Subcutaneous adipose tissue (tissue), 4 donors: ENCODE data around the gene GDF10. TPM values are rescaled to one million over a fixed set of nuclear protein-coding genes. Genes with fewer than 3 reads are reported as not detected.

Source experiments
- CTCF ChIP-seq: fragments of 450-650 bp; IDR thresholded peaks from one replicate; pipeline ENCODE4 v1.5.1; 2016; ENCODE audit warnings: low read depth, mild to moderate bottlenecking, control low read depth, antibody characterized with exemption, moderate library complexity
- total RNA-seq, 4 donors: library from RNA; depleted of rRNA; stranded (reverse); fragments of >200 nt; gene quantifications; one replicate each; pipeline ENCODE4 v1.1.0, GENCODE V29; 2016

GDF10 gene
- total RNA-seq, 4 donors from 2014 or later: 2.9 to 9.7 (median 5.1) TPM

- TF ChIP-seq CTCF: no peak
Observed at GRCh38 chr10:47255866-47256265, 44.1 kb upstream of the GDF10 start.

GRCh38 chr10:47256751-47257336 lies 43.2 kb upstream of the GDF10 start:
- TF ChIP-seq CTCF: no peak

GRCh38 chr10:47257396-47258120 lies 42.4 kb upstream of the GDF10 start:
- TF ChIP-seq CTCF: no peak

- TF ChIP-seq CTCF: no peak
Observed at GRCh38 chr10:47258921-47259320, 41.1 kb upstream of the GDF10 start.

- TF ChIP-seq CTCF: no peak
Observed at GRCh38 chr10:47259466-47259865, 40.5 kb upstream of the GDF10 start.

- TF ChIP-seq CTCF: no peak
Observed at GRCh38 chr10:47260505-47261111, 39.4 kb upstream of the GDF10 start.

GRCh38 chr10:47261121-47261520 lies 38.9 kb upstream of the GDF10 start:
- no peak for TF ChIP-seq CTCF
